Activated CD4-positive, alpha-beta T cell treated with anti-CD3 and anti-CD28 coated beads, Interleukin-2, amount 10 ng/mL, durations not matched to agents 7 days and 5 days (primary cell): ENCODE measurements around the gene HDDC2. TPM values are rescaled to one million over a fixed set of nuclear protein-coding genes. Genes with fewer than 3 reads are reported as not detected.

Experiments
- CTCF ChIA-PET: fragments of 350-600 bp; sonication (Branson Sonifier 250); formaldehyde crosslinking; loops from one replicate; lab custom pipeline; 2021; ENCODE audit warnings: antibody characterized with exemption; lab: Charles Lee
- POLR2A ChIA-PET: fragments of 350-600 bp; sonication (Branson Sonifier 250); formaldehyde crosslinking; loops from one replicate; lab custom pipeline; 2021; ENCODE audit warnings: antibody characterized with exemption; lab: Charles Lee
- DNase-seq: peaks from one replicate; pipeline ENCODE4 v3.0.0-alpha.2; 2020
- H3K27ac Mint-ChIP-seq: one replicate; pipeline ENCODE4 v1.8.0; 2021; ENCODE audit warnings: mild to moderate bottlenecking, moderate library complexity, mixed read lengths
- H3K27me3 Mint-ChIP-seq: one replicate; pipeline ENCODE4 v1.8.0; 2021; ENCODE audit warnings: mixed read lengths
- H3K36me3 Mint-ChIP-seq: one replicate; pipeline ENCODE4 v1.8.0; 2021; ENCODE audit warnings: low read depth, mixed read lengths
- H3K4me1 Mint-ChIP-seq: one replicate; pipeline ENCODE4 v1.8.0; 2021; ENCODE audit warnings: mixed read lengths
- H3K4me3 Mint-ChIP-seq: one replicate; pipeline ENCODE4 v1.8.0; 2021; ENCODE audit warnings: mild to moderate bottlenecking, moderate library complexity, mixed read lengths
- H3K9me3 Mint-ChIP-seq: one replicate; pipeline ENCODE4 v1.8.0; 2021; ENCODE audit warnings: mixed read lengths
- total RNA-seq, 2 experiments: library from RNA; stranded (reverse); gene quantifications; one replicate each; pipeline ENCODE4 v1.2.3, GENCODE V29; 2021

HDDC2 gene
- total RNA-seq, 2 experiments from 2014 or later = 49.1 to 64.4 TPM

DNA sequence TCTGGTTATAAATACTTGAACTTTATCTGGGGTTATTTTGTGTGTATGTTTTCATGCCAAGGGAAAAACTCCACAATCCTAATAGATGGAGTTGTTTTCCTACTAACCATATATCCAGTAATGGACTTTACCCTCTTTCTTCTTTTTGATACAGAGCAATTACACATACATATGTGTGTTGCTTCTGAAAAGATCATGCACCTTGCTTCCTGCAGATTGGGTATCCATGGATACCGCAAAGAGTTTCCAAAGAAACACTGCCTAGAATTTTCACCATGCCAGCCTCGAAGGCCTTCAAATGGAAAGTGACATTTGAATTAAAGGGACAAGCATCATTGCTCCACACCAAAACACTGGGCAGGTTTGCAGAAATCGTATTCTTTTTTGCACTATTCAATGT lies 26.8 kb downstream of the HDDC2 start:
- Mint-ChIP-seq H3K27me3 (no peaks in the 10 kb centered on the region), H3K36me3 (peaks cover 64% of the 10 kb centered on the region), H3K9me3 (no peaks in the 10 kb centered on the region), H3K4me3 (no peak overlapping the region), H3K4me1 (peaks cover 19% of the 10 kb centered on the region), H3K27ac (no peak overlapping the region)
- no peak for DNase-seq
- CTCF ChIA-PET = interaction anchor here (1.5 kb wide), 1 partner anchor 10 kb away, joined by 3 read pairs; no protein-coding TSS in a partner anchor
- POLR2A ChIA-PET = no interaction called here

GRCh38 chr6:125273965-125274364 lies 27.8 kb downstream of the HDDC2 start:
- POLR2A ChIA-PET = no interaction called here

GRCh38 chr6:125273251-125273650 lies 28.5 kb downstream of the HDDC2 start:
- no peaks in the 10 kb centered on the region for H3K27me3 Mint-ChIP-seq
- no peak for DNase-seq
- no peaks in the 10 kb centered on the region for H3K9me3 Mint-ChIP-seq
- ChIA-PET POLR2A (no interaction called here), CTCF (interaction anchor here (1.5 kb wide), 1 partner anchor 8 kb away, joined by 3 read pairs; no protein-coding TSS in a partner anchor)
- no peak overlapping the region for H3K4me3 Mint-ChIP-seq
- H3K4me1 Mint-ChIP-seq = peaks cover 13% of the 10 kb centered on the region
- H3K36me3 Mint-ChIP-seq = peaks cover 51% of the 10 kb centered on the region
- no peak overlapping the region for H3K27ac Mint-ChIP-seq

More at GRCh38 chr6:125273965-125274364, 27.8 kb downstream of the HDDC2 start:
- Mint-ChIP-seq H3K27me3 (no peaks in the 10 kb centered on the region), H3K36me3 (peaks cover 57% of the 10 kb centered on the region), H3K4me3 (no peak overlapping the region), H3K4me1 (peaks cover 17% of the 10 kb centered on the region), H3K9me3 (no peaks in the 10 kb centered on the region), H3K27ac (no peak overlapping the region)
- CTCF ChIA-PET = interaction anchor here (1.5 kb wide), 1 partner anchor 9 kb away, joined by 3 read pairs; no protein-coding TSS in a partner anchor
- DNase-seq = no peak

- ChIA-PET POLR2A (no interaction called here), CTCF (no interaction called here)
- Mint-ChIP-seq H3K4me3 (no peak overlapping the region), H3K27me3 (no peaks in the 10 kb centered on the region), H3K27ac (no peak overlapping the region), H3K9me3 (no peaks in the 10 kb centered on the region), H3K4me1 (peaks cover 11% of the 10 kb centered on the region), H3K36me3 (peaks cover 44% of the 10 kb centered on the region)
- DNase-seq = no peak
Measured at GRCh38 chr6:125271486-125272159, 30.1 kb downstream of the HDDC2 start.

- Mint-ChIP-seq H3K27me3 (no peaks in the 10 kb centered on the region), H3K9me3 (no peaks in the 10 kb centered on the region), H3K4me1 (peaks cover under 1% of the 10 kb centered on the region), H3K4me3 (no peak overlapping the region), H3K36me3 (peaks cover 34% of the 10 kb centered on the region), H3K27ac (no peak overlapping the region)
- CTCF ChIA-PET = no interaction called here
- DNase-seq = no peak
- POLR2A ChIA-PET = no interaction called here
Measured at GRCh38 chr6:125270380-125270779, 31.4 kb downstream of the HDDC2 start.

- H3K36me3 Mint-ChIP-seq = peaks cover 26% of the 10 kb centered on the region
- H3K27me3 Mint-ChIP-seq = no peaks in the 10 kb centered on the region
- POLR2A ChIA-PET = no interaction called here
- no peak for DNase-seq
- no peaks in the 10 kb centered on the region for H3K4me1 Mint-ChIP-seq
- no peaks in the 10 kb centered on the region for H3K9me3 Mint-ChIP-seq
- no peak overlapping the region for H3K27ac Mint-ChIP-seq
- no peak overlapping the region for H3K4me3 Mint-ChIP-seq
- CTCF ChIA-PET = no interaction called here
Measured at GRCh38 chr6:125269328-125269985, 32.3 kb downstream of the HDDC2 start.

DNA sequence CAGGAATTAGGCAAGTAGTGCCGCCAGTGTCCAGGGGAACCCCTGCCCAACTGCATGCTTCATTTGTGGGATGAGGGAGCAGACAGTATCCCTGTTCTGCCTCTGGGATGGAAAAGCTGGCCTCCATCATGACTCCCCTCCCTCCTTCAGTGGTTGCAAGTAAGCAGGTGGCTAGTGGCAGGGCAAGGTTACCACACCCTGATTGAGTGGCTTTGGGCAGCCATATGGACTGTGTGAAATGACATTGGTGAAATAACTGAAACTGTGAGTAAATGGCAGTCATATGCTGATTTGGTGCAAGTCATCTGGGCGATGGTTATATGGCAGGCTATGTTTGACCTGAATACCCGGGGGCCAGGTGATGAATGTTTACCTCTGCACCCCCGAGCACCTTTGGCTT lies 33.0 kb downstream of the HDDC2 start:
- CTCF ChIA-PET = no interaction called here
- no peak for DNase-seq
- POLR2A ChIA-PET = no interaction called here
- no peak overlapping the region for H3K27ac Mint-ChIP-seq
- peaks cover 19% of the 10 kb centered on the region for H3K36me3 Mint-ChIP-seq
- no peak overlapping the region for H3K4me3 Mint-ChIP-seq
- H3K9me3 Mint-ChIP-seq = no peaks in the 10 kb centered on the region
- H3K27me3 Mint-ChIP-seq = no peaks in the 10 kb centered on the region
- no peaks in the 10 kb centered on the region for H3K4me1 Mint-ChIP-seq

- H3K27ac Mint-ChIP-seq = no peak overlapping the region
- POLR2A ChIA-PET = no interaction called here
Measured at GRCh38 chr6:125267806-125268523, 33.8 kb downstream of the HDDC2 start.

DNA sequence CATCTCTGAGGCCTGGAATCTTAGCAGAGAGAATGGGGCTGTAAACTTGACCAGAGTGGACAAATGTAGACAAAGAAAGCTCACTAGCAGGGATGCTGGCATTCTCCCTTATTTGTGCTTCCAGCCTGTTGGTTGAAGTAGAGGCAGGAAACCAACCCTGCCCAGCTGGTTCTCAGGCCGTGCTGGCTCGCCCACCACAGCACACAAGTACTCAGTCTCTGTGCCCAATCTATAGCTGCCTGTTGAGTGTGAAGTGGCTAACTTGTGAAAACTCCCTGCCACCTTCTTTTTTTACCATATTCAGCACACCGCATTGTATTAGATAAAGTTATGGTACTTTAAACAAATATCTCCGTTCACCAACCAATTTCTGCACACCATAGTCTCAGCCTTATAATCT lies 37.3 kb downstream of the HDDC2 start:
- Mint-ChIP-seq H3K9me3 (no peaks in the 10 kb centered on the region), H3K4me1 (no peaks in the 10 kb centered on the region), H3K27me3 (no peaks in the 10 kb centered on the region), H3K4me3 (no peak overlapping the region), H3K27ac (no peak overlapping the region), H3K36me3 (no peaks in the 10 kb centered on the region)
- ChIA-PET POLR2A (no interaction called here), CTCF (interaction anchor here (0.8 kb wide), 1 partner anchor 10 kb away, joined by 3 read pairs; no protein-coding TSS in a partner anchor)
- no peak for DNase-seq

More at GRCh38 chr6:125267806-125268523, 33.8 kb downstream of the HDDC2 start:
- no peaks in the 10 kb centered on the region for H3K27me3 Mint-ChIP-seq
- peaks cover 15% of the 10 kb centered on the region for H3K36me3 Mint-ChIP-seq
- H3K4me3 Mint-ChIP-seq = no peak overlapping the region
- DNase-seq = no peak
- H3K4me1 Mint-ChIP-seq = no peaks in the 10 kb centered on the region
- CTCF ChIA-PET = no interaction called here
- no peaks in the 10 kb centered on the region for H3K9me3 Mint-ChIP-seq

DNA sequence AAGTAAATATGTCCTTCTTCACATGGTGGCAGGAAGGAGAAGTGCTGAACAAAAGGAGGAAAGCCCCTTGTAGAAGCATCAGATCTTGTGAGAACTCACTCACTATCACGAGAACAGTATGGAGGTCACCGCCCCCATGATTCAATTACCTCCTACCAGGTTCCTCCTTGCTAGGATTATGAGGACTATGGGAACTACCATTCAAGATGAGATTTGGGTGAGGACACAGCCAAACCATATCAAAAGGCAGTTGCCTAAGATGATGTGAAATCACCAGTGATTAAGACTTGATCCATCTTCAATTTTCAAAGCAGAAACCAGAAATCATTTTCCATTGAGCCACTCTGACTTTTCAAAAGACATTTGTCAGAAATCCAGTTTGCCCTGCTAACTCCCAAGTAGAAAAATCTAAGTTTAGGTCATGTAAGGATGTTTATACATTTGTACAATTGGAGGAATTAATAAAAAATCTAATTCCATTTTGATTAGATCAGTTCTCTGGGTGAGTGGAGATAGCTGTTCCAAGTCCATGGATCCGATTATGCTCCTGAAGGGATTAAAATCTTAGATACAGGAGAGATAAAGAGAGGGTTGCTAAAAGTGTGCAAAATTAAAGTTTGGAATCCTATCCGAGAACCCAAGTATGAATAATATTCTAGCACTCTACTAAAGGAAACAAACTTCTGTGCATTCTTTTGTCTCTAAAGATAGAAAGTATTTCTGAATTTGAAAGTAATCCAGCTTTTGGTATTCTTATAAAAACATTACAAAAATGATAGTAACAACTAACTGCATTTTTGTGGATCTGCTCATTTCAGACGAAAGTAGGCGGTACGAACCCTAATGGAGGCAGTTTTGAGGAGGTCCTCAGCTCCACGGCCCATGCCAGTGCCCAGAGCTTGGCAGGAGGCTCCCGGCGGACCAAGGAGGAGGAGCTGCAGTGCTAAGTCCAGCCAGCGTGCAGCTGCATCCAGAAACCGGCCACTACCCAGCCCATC lies 39.5 kb downstream of the HDDC2 start:
- no peaks in the 10 kb centered on the region for H3K27me3 Mint-ChIP-seq
- no peak overlapping the region for H3K27ac Mint-ChIP-seq
- ChIA-PET CTCF (no interaction called here), POLR2A (no interaction called here)
- no peaks in the 10 kb centered on the region for H3K9me3 Mint-ChIP-seq
- H3K36me3 Mint-ChIP-seq = no peaks in the 10 kb centered on the region
- no peak overlapping the region for H3K4me3 Mint-ChIP-seq
- no peak for DNase-seq
- H3K4me1 Mint-ChIP-seq = no peaks in the 10 kb centered on the region

DNA sequence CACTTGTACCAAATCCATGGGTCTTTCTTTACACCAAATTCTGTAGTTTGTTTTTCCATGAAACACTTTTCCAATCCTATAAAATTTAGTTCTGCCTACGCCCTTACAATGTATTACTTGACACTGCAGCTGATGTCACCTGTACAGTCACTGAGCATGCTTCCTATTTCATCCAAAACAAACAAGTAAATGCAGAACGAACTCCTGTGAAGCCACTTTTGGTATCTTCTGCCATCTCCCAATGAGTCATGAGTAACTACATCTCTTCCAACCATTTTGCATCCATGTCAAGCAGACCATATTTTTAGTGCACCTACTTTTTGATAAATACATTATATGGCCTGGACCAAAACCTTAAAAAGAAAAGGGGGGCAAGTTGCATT lies 42.4 kb downstream of the HDDC2 start:
- Mint-ChIP-seq H3K36me3 (no peaks in the 10 kb centered on the region), H3K4me1 (no peaks in the 10 kb centered on the region), H3K27me3 (no peaks in the 10 kb centered on the region), H3K4me3 (no peak overlapping the region), H3K9me3 (no peaks in the 10 kb centered on the region), H3K27ac (no peak overlapping the region)
- DNase-seq = no peak
- ChIA-PET POLR2A (no interaction called here), CTCF (no interaction called here)

GRCh38 chr6:125258651-125259353 lies 43.0 kb downstream of the HDDC2 start:
- ChIA-PET POLR2A (no interaction called here), CTCF (no interaction called here)
- Mint-ChIP-seq H3K27ac (no peak overlapping the region), H3K27me3 (no peaks in the 10 kb centered on the region), H3K4me1 (no peaks in the 10 kb centered on the region), H3K4me3 (no peak overlapping the region), H3K9me3 (no peaks in the 10 kb centered on the region), H3K36me3 (no peaks in the 10 kb centered on the region)
- no peak for DNase-seq
